ENCODE results near the gene ZNF750. TPM values are rescaled to one million over a fixed set of nuclear protein-coding genes. Genes with fewer than 3 reads are reported as not detected.

Gene ZNF750
- total RNA-seq, 1 donor from 2014 or later: 83.0 TPM

DNA sequence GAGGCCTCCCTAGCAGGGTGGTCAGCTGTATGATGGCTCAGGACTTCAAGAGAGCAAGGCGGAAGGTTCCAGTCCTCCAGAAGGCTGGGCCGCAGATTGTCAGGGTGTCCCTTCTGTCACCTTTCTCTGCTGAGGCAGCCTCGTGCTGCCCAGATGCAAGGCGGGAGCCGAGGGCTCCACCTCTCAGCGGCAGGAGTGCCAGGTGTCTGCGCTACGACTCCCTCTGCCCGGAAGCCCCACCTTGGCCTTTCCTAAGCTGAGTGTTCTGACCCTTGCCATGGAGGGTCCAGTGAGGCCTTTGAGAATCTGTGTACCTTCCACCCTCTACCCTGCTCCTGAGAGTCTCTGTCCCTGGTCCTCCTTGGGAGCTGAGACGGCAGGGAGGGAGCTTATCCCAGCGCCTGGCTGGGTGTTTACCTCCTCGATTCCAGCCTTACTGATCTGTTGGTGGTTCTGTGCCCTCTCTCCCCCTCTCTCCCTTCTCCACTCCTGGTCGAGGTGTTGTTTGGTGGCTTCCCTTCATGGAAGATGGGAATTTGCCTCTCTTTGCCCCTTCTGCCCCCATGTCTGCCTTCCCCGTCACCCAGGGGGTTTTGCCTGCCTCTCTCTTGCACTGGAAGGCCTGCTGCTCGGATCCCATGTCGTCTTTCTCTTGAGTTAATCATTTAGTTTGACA, 2.2 kb upstream of the ZNF750 start:
- no peak for DNase-seq (ENCODE audit: extremely low spot score in 2 of 2)
- no peak overlapping the region for H3K4me3 ChIP-seq
- H3K4me1 ChIP-seq: peaks cover 16% of the 10 kb centered on the region
- intact Hi-C loops (cut with DNase I): no loop called here
- H3K27ac ChIP-seq: no peak overlapping the region
- no peaks in the 10 kb centered on the region for H3K27me3 ChIP-seq
- TF ChIP-seq POLR2AphosphoS5 (IDR thresholded peaks at IDR 0.05; ENCODE audit: insufficient read depth in 1 of 2, low read depth in 1 of 2): no peak
- TF ChIP-seq POLR2A (IDR thresholded peaks at IDR 0.05): no peak
- TF ChIP-seq, protein P1, sequence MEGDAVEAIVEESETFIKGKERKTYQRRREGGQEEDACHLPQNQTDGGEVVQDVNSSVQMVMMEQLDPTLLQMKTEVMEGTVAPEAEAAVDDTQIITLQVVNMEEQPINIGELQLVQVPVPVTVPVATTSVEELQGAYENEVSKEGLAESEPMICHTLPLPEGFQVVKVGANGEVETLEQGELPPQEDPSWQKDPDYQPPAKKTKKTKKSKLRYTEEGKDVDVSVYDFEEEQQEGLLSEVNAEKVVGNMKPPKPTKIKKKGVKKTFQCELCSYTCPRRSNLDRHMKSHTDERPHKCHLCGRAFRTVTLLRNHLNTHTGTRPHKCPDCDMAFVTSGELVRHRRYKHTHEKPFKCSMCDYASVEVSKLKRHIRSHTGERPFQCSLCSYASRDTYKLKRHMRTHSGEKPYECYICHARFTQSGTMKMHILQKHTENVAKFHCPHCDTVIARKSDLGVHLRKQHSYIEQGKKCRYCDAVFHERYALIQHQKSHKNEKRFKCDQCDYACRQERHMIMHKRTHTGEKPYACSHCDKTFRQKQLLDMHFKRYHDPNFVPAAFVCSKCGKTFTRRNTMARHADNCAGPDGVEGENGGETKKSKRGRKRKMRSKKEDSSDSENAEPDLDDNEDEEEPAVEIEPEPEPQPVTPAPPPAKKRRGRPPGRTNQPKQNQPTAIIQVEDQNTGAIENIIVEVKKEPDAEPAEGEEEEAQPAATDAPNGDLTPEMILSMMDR (IDR thresholded peaks at IDR 0.05): no peak
- H3K36me3 ChIP-seq: no peaks in the 10 kb centered on the region
- no peaks in the 10 kb centered on the region for H3K9me3 ChIP-seq

GRCh38 chr17:82840431-82840831, 609 bp upstream of the ZNF750 start:
- Histone ChIP-seq H3K9me3 (no peaks in the 10 kb centered on the region), H3K27ac (peak overlapping the region; percentile 83), H3K4me3 (peak overlapping the region in 1 of 2 donors; percentile 37), H3K36me3 (no peaks in the 10 kb centered on the region), H3K4me1 (peaks cover 13% of the 10 kb centered on the region), H3K27me3 (no peaks in the 10 kb centered on the region)
- TF ChIP-seq POLR2AphosphoS5 (IDR thresholded peaks at IDR 0.05; ENCODE audit: insufficient read depth in 1 of 2, low read depth in 1 of 2) (no peak), POLR2A (IDR thresholded peaks at IDR 0.05) (no peak)
- TF ChIP-seq, protein P1 (IDR thresholded peaks at IDR 0.05): no peak
- no peak for DNase-seq (ENCODE audit: extremely low spot score in 2 of 2)
- intact Hi-C loops (cut with DNase I): no loop called here

GRCh38 chr17:82838386-82839063, 1.3 kb downstream of the ZNF750 start:
- intact Hi-C loops (cut with DNase I): no loop called here
- H3K4me3 ChIP-seq: peak overlapping the region; percentile 12 to 37
- no peaks in the 10 kb centered on the region for H3K9me3 ChIP-seq
- peaks cover 0 to 1% of the 10 kb centered on the region in 2 donors for H3K36me3 ChIP-seq
- peaks cover 13% of the 10 kb centered on the region for H3K4me1 ChIP-seq
- peak overlapping the region; percentile 83 for H3K27ac ChIP-seq
- no peak for DNase-seq (ENCODE audit: extremely low spot score in 2 of 2)
- TF ChIP-seq, protein P1 (IDR thresholded peaks at IDR 0.05): no peak
- TF ChIP-seq POLR2AphosphoS5 (IDR thresholded peaks at IDR 0.05; ENCODE audit: insufficient read depth in 1 of 2, low read depth in 1 of 2): peak in 1 of 2 donors; percentile 55
- H3K27me3 ChIP-seq: no peaks in the 10 kb centered on the region

- Histone ChIP-seq H3K27me3 (no peaks in the 10 kb centered on the region), H3K27ac (peak overlapping the region; percentile 83), H3K4me3 (peak overlapping the region; percentile 17 to 37), H3K36me3 (peaks cover 0 to 9% of the 10 kb centered on the region in 2 donors), H3K4me1 (peaks cover 13% of the 10 kb centered on the region), H3K9me3 (no peaks in the 10 kb centered on the region)
- no peak for DNase-seq (ENCODE audit: extremely low spot score in 2 of 2)
- TF ChIP-seq POLR2AphosphoS5 (IDR thresholded peaks at IDR 0.05; ENCODE audit: insufficient read depth in 1 of 2, low read depth in 1 of 2): peak in 1 of 2 donors; percentile 19
- TF ChIP-seq, protein P1 (IDR thresholded peaks at IDR 0.05): no peak
- TF ChIP-seq POLR2A (IDR thresholded peaks at IDR 0.05): no peak
- intact Hi-C loops (cut with DNase I): no loop called here
Measured at GRCh38 chr17:82837586-82838320, 2.1 kb downstream of the ZNF750 start.
